Measurements from ENCODE around the gene PEAK3.

Gene PEAK3

GRCh38 chr19:2249880-2250765 lies 31.9 kb downstream of the PEAK3 start:
- DNase-seq (ENCODE audit: low spot score): no peak

GRCh38 chr19:2249010-2249866 lies 32.7 kb downstream of the PEAK3 start, which contains the start of gene AMH:
AMH (plus strand) TSS chr19:2249323; CDS start chr19:2249333, 10 bp downstream.
- DNase-seq (ENCODE audit: low spot score): no peak

- no peak for DNase-seq (ENCODE audit: low spot score)
These were observed 33.6 kb downstream of the PEAK3 start for GRCh38 chr19:2248136-2249009.

GRCh38 chr19:2247433-2248101 lies 34.4 kb downstream of the PEAK3 start:
- no peak for DNase-seq (ENCODE audit: low spot score)

GRCh38 chr19:2246801-2247361 lies 35.1 kb downstream of the PEAK3 start:
- no peak for DNase-seq (ENCODE audit: low spot score)

- DNase-seq (ENCODE audit: low spot score): no peak
These were observed 35.9 kb downstream of the PEAK3 start for GRCh38 chr19:2246014-2246620.

- no peak for DNase-seq (ENCODE audit: low spot score)
These were observed 36.7 kb downstream of the PEAK3 start for GRCh38 chr19:2245273-2245672.

- DNase-seq (ENCODE audit: low spot score): no peak
These were observed 37.5 kb downstream of the PEAK3 start for GRCh38 chr19:2244486-2244885.

- DNase-seq (ENCODE audit: low spot score): no peak
These were observed 37.9 kb downstream of the PEAK3 start for GRCh38 chr19:2244125-2244411.

GRCh38 chr19:2243274-2244124 lies 38.5 kb downstream of the PEAK3 start:
- DNase-seq (ENCODE audit: low spot score): no peak

GRCh38 chr19:2242816-2243215 lies 39.2 kb downstream of the PEAK3 start:
- DNase-seq (ENCODE audit: low spot score): no peak

GRCh38 chr19:2242092-2242537 lies 39.9 kb downstream of the PEAK3 start:
- DNase-seq (ENCODE audit: low spot score): no peak

GRCh38 chr19:2240881-2241760 lies 40.9 kb downstream of the PEAK3 start:
- DNase-seq (ENCODE audit: low spot score): no peak

- DNase-seq (ENCODE audit: low spot score): no peak
These were observed 41.9 kb downstream of the PEAK3 start for GRCh38 chr19:2239771-2240770.

- DNase-seq (ENCODE audit: low spot score): no peak
These were observed 42.8 kb downstream of the PEAK3 start for GRCh38 chr19:2239173-2239572.

GRCh38 chr19:2237869-2238153 lies 44.2 kb downstream of the PEAK3 start:
- no peak for DNase-seq (ENCODE audit: low spot score)

GRCh38 chr19:2237051-2237868 lies 44.7 kb downstream of the PEAK3 start:
- no peak for DNase-seq (ENCODE audit: low spot score)
